Prostate gland (tissue), 2 donors: Measurements from ENCODE around the gene ENTPD8.

Experiments
- POLR2A ChIP-seq: fragments of 450-650 bp; IDR thresholded peaks from one replicate; pipeline ENCODE4 v1.6.1; 2016; ENCODE audit warnings: antibody characterized with exemption, mild to moderate bottlenecking
- TF ChIP-seq, protein P1 (sequence below), 4 experiments: fragments of 200-600 bp in 2 of 4; fragments of 450-650 bp in 2 of 4; sonication (generic) in 2 of 4; IDR thresholded peaks; 1 replicate in 3 of 4; 2 replicates in 1 of 4; pipeline ENCODE4 v1.5.1; 2016 to 2019; ENCODE audit warnings: antibody characterized with exemption in 4 of 4, mild to moderate bottlenecking in 2 of 4, moderate library complexity in 2 of 4

DNA sequence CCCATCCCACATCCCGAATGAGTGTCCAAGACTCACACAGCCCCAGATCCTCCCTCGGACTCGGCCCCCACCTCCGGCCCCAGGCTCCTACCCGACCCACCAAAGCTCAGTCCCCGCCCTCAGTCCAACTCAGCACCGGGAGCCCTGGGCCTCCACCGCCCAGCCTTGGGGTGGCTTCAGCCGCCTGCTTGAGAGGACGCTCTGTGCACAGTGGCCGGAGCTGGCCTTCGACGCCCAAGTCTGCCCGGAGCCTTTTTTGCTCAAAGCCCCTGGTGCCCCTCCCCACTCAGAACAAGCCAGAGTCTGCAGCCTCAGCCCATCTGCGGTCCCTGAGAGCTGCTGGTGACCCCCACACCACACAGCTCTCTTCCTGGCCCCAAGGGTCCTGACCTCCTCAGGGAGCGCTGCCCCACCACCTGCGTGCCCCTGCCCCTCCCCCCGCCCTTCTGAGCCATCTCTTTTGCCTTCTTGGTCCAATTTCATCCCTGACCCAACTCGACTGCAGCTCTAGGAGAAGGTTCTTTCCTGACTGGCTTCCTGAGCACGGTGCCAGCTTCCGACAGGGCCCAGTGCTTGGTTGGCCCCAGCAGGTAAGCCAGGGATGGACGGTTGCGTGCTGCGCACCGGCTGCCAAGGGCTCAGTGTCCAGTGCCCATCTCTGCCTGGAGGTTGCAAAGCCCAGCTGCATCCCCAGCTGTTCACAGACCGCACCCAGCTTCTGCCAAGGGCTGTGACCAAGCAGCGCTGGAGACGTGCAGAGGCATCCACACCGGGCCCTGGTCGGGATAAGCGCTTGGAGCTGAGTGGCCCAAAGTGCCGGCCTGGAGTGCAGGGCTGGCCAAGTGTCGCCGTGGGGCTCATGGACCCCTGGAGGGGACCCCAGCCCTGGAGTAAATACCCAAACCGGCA lies 45.6 kb upstream of the ENTPD8 start:
- TF ChIP-seq, protein P1, sequence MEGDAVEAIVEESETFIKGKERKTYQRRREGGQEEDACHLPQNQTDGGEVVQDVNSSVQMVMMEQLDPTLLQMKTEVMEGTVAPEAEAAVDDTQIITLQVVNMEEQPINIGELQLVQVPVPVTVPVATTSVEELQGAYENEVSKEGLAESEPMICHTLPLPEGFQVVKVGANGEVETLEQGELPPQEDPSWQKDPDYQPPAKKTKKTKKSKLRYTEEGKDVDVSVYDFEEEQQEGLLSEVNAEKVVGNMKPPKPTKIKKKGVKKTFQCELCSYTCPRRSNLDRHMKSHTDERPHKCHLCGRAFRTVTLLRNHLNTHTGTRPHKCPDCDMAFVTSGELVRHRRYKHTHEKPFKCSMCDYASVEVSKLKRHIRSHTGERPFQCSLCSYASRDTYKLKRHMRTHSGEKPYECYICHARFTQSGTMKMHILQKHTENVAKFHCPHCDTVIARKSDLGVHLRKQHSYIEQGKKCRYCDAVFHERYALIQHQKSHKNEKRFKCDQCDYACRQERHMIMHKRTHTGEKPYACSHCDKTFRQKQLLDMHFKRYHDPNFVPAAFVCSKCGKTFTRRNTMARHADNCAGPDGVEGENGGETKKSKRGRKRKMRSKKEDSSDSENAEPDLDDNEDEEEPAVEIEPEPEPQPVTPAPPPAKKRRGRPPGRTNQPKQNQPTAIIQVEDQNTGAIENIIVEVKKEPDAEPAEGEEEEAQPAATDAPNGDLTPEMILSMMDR (IDR thresholded peaks at IDR 0.05) = no peak
- TF ChIP-seq POLR2A = no peak
